Stimulated activated CD8-positive, alpha-beta memory T cell treated with anti-CD3 and anti-CD28 coated beads, Interleukin-2, amount 100 ng/mL, for 48 hours (primary cell): ENCODE results near the gene COL21A1.

Experiments
- DNase-seq, 2 donors: peaks; one replicate each; pipeline ENCODE4 v3.0.0-alpha.2; 2020; ENCODE audit warnings: low read depth in 2 of 2

COL21A1 gene

GRCh38 chr6:56009636-56010035 lies 237.7 kb downstream of the COL21A1 start:
- no peak for DNase-seq
